Thyroid gland (tissue), 4 donors: ENCODE measurements around the gene PM20D1.

Experiments
- POLR2A ChIP-seq, 2 donors: fragments of 450-650 bp; IDR thresholded peaks; one replicate each; pipeline ENCODE4 v1.6.1; 2017; ENCODE audit warnings: antibody characterized with exemption in 2 of 2, mild to moderate bottlenecking in 2 of 2, moderate library complexity in 1 of 2
- TF ChIP-seq, protein P1 (sequence below), 6 experiments: fragments of 200-600 bp in 3 of 6; fragments of 450-650 bp in 3 of 6; sonication (generic) in 3 of 6; IDR thresholded peaks; one replicate each; pipeline ENCODE4 v1.5.1; 2016 to 2019; ENCODE audit warnings: antibody characterized with exemption in 6 of 6, mild to moderate bottlenecking in 2 of 6, inconsistent platforms in 1 of 6, moderate library complexity in 1 of 6

DNA sequence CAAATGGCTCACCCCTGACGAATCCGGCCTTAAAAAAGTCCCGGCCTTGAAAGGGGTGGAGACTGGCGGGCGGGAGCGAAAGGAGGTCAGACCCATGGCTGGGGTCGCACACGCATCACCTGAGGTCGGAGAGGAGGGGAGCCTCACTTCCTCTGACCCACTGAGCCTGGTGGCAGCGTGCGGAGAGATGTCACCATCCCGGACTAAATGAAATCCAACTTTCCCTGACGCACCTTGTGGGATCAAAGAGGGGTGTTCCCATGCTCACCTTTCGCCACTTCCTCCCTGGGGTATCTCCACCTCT is 36.2 kb downstream of the PM20D1 start:
- TF ChIP-seq, protein P1, sequence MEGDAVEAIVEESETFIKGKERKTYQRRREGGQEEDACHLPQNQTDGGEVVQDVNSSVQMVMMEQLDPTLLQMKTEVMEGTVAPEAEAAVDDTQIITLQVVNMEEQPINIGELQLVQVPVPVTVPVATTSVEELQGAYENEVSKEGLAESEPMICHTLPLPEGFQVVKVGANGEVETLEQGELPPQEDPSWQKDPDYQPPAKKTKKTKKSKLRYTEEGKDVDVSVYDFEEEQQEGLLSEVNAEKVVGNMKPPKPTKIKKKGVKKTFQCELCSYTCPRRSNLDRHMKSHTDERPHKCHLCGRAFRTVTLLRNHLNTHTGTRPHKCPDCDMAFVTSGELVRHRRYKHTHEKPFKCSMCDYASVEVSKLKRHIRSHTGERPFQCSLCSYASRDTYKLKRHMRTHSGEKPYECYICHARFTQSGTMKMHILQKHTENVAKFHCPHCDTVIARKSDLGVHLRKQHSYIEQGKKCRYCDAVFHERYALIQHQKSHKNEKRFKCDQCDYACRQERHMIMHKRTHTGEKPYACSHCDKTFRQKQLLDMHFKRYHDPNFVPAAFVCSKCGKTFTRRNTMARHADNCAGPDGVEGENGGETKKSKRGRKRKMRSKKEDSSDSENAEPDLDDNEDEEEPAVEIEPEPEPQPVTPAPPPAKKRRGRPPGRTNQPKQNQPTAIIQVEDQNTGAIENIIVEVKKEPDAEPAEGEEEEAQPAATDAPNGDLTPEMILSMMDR (IDR thresholded peaks at IDR 0.05): no peak
- no peak for TF ChIP-seq POLR2A (IDR thresholded peaks at IDR 0.05)
